NCI-H187 (cell line): ENCODE data around the gene SLC25A2.

Experiments
- DNase-seq, 2 experiments: peaks; one replicate each; lab custom pipeline; 2025; lab: John Stamatoyannopoulos, UW

The SLC25A2 gene

GRCh38 chr5:141313711-141314110, 9.9 kb upstream of the SLC25A2 start:
- DNase-seq: no peak

DNA sequence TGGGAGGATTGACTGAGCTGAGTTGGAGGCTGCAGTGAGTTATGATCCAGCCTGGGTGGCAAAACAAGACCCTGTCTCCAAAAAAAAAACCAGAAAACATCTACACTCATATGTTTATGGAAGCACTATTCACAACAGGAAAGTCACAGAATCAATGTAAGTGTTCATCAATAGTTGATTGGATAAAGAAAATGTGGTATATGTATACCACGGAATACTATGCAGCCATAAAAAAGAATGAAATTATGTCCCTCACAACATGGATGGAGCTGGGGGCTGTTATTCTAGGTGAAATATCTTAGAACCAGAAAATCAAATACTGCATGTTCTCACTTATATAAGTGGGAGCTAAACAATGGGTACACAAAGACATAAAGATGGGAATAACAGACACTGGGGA, 2.8 kb upstream of the SLC25A2 start:
- DNase-seq: no peak

DNA sequence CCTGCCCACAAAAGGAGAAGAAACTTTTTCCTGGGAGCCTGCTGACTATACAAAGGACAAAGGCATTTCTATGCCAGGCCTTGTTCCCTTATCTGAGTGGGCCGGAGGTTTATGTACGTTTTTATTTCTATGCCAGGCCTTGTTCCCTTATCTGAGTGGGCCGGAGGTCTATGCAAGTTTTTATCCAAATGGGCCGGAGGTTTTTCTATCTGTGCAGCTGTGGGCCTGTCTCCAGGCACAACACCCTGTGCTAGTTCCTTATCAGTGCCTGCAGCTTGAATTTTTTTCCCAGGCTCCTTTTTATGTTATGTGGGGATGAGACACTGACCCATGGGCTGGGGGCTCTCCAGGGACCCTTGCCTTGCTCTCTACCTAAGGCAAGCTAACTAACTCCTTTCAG, 5.5 kb downstream of the SLC25A2 start:
- DNase-seq: no peak

DNA sequence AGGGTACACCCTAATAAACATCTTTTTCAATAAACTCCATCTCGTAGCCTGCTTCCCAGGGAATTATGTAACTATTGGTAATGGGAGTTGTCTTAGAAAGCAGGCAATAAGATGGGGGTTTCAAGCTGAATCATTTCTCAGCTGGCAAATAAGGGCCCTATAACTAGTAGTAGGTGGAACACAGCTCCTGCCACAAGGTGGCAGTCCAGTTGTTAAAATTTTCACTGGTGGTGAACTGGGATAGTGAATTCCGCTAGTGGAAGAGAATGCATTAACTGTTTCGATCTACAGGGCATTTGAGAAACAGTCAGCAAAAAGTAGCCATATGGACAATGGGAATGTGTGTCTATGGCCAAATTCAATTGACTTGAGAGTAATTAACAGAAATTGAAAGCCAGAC, 30.9 kb downstream of the SLC25A2 start:
- DNase-seq: no peak

DNA sequence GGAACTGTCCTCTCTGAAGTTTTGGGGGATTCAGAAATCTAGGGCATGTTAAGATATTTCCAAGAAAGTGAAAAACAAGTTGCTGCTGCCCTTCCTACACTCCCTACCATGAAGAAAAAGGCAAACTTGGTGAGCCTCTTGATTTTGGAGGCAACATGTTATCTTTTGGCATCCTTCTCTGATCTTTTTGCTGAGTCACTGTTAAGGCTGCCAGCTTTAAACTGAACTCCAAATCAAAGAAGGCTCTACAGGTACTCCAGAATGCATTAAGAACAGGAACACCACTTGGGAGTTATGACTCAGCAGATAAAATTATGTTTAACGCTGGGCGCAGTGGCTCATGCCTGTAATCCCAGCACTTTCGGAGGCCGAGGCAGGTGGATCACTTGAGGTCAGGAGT, 34.7 kb downstream of the SLC25A2 start:
- DNase-seq: no peak

- no peak for DNase-seq
Observed at GRCh38 chr5:141261238-141261546, 42.7 kb downstream of the SLC25A2 start.

GRCh38 chr5:141260458-141261237, 43.2 kb downstream of the SLC25A2 start:
- DNase-seq: no peak

- DNase-seq: no peak
Observed at GRCh38 chr5:141258948-141259347, 44.9 kb downstream of the SLC25A2 start.

DNA sequence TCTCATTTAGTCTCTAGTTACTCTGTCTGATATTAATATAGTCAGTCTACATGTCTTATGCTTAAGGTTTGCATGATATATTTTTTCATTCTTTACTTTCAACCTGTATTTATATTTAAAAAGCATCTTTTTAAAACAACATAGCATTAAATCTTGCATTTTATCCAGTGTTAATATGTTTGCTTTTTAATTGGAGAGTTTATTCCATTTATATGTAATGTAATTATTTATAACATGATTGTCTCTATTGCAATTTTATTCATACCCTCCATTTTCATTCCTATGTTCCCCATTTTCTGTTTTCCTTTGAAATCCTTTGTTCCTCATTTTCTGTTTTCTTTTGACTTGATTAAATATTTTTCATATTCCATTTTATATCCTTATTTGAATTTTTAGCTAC, 45.4 kb downstream of the SLC25A2 start:
- no peak for DNase-seq
